ENCODE measurements around the gene C3orf49.

GRCh38 chr3:63791974-63792373 lies 27.1 kb upstream of the C3orf49 start:
- TF ChIP-seq CTCF (IDR thresholded peaks at IDR 0.05): no peak
- TF ChIP-seq POLR2A (IDR thresholded peaks at IDR 0.05): no peak
- TF ChIP-seq POLR2AphosphoS5 (IDR thresholded peaks at IDR 0.05): no peak
- no peak for TF ChIP-seq EP300 (IDR thresholded peaks at IDR 0.05)
